Pancreas (tissue), 10 donors: ENCODE measurements around the gene PPFIBP2. TPM values are rescaled to one million over a fixed set of nuclear protein-coding genes. Genes with fewer than 3 reads are reported as not detected.

Experiments used
- ATAC-seq, 4 donors: fragments of 200-7000 bp; cut with Tn5 transposase; one replicate each; pipeline versions ENCODE4 v1.8.0 to v1.9.1; 2020; ENCODE audit warnings: mild to moderate bottlenecking in 4 of 4, moderate library complexity in 4 of 4
- DNase-seq, 6 donors: peaks; one replicate each; pipeline ENCODE4 v3.0.0-alpha.2; 2020
- FAIRE-seq: peaks from 2 replicates; lab custom pipeline; 2012; peaks lifted over from hg19 to GRCh38; lab: Jason Lieb, UNC
- H3K27ac ChIP-seq, 4 donors: fragments of 200-600 bp; sonication (generic); 1 replicate in 3 of 4; 2 replicates in 1 of 4; pipeline versions ENCODE4 v1.5.0 to v1.8.0; 2020
- H3K27me3 ChIP-seq, 4 donors: fragments of 200-600 bp; one replicate each; pipeline ENCODE4 v1.8.0; 2021
- H3K36me3 ChIP-seq, 3 donors: fragments of 200-600 bp; sonication (generic) in 1 of 3; one replicate each; pipeline versions ENCODE4 v1.5.0 to v1.8.0; 2020 to 2021
- H3K4me1 ChIP-seq, 3 donors: fragments of 200-600 bp; one replicate each; pipeline ENCODE4 v1.8.0; 2021
- H3K4me3 ChIP-seq, 4 donors: fragments of 200-600 bp; sonication (generic) in 2 of 4; one replicate each; pipeline versions ENCODE4 v1.5.0 to v1.8.0; 2020 to 2021
- H3K9me3 ChIP-seq, 4 donors: fragments of 200-600 bp; one replicate each; pipeline ENCODE4 v1.8.0; 2021
- WGBS, 2 donors: extraction: QIAGEN DNeasy Blood & Tissue Kit; methylation state at CpG; one replicate each; pipeline ENCODE4 v1.1.7; 2013; 5-methylcytosine and 5-hydroxymethylcytosine counted together
- intact Hi-C, 3 donors: fragments of 100-400 bp; cut with DNase I; formaldehyde crosslinking; loops; one replicate each; pipeline versions ENCODE4 v1.11.1 to v1.14.2; 2022
- polyA plus RNA-seq, 2 donors: library from polyadenylated mRNA; stranded (reverse); fragments of 200-250 nt; gene quantifications; one replicate each; pipeline ENCODE4 v1.2.3, GENCODE V29; 2013
- total RNA-seq, 6 donors: library from RNA; stranded (reverse); fragmentation: NEBNext Ultra II Directional in 4 of 6; extraction: Animal tissue kit (Norgen Biotek cat#: 25700) in 4 of 6; gene quantifications; one replicate each; pipeline versions ENCODE4 v1.2.1 to v1.2.4, GENCODE V29; 2021 to 2023
- TF ChIP-seq, protein P1 (sequence below), 4 donors: fragments of 200-600 bp; sonication (generic) in 3 of 4; IDR thresholded peaks; one replicate each; pipeline versions ENCODE4 v1.5.0 to v1.8.0; 2021; ENCODE audit warnings: antibody characterized with exemption in 4 of 4
- donor health status: healthy with polysubstance abuse.
- donor health status: DM: no; HTN: no; CAD: no; lungs with moderate emphysema.
- donor health status: DM: no; HTN: no; CAD: no.
- donor health status: control.
- donor health status: control.
- donor health status: Bipolar disorder and iron deficiency.
- donor health status: DM: yes; HTN: yes; CAD: no.
- donor health status: DM: no; HTN: no; CAD: no.
- donor health status: DM: no; HTN: no; CAD: no.
- donor health status: DM: yes; HTN: yes; CAD: no.

PPFIBP2 gene
- total and polyA plus RNA-seq, 8 donors, result 8.0 to 24.7 (median 11.4) TPM

GRCh38 chr11:7630002-7630401 is 116.2 kb downstream of the PPFIBP2 start:
- no peak for ATAC-seq
- H3K4me1 ChIP-seq, result no peaks in the 10 kb centered on the region
- no peak overlapping the region for H3K27ac ChIP-seq
- WGBS, 2 donors, result 88 to 93% methylated on average over 2 of the region's 2 CpGs
- no peak for FAIRE-seq
- H3K4me3 ChIP-seq, result no peak overlapping the region
- no peaks in the 10 kb centered on the region for H3K9me3 ChIP-seq
- TF ChIP-seq, protein P1, sequence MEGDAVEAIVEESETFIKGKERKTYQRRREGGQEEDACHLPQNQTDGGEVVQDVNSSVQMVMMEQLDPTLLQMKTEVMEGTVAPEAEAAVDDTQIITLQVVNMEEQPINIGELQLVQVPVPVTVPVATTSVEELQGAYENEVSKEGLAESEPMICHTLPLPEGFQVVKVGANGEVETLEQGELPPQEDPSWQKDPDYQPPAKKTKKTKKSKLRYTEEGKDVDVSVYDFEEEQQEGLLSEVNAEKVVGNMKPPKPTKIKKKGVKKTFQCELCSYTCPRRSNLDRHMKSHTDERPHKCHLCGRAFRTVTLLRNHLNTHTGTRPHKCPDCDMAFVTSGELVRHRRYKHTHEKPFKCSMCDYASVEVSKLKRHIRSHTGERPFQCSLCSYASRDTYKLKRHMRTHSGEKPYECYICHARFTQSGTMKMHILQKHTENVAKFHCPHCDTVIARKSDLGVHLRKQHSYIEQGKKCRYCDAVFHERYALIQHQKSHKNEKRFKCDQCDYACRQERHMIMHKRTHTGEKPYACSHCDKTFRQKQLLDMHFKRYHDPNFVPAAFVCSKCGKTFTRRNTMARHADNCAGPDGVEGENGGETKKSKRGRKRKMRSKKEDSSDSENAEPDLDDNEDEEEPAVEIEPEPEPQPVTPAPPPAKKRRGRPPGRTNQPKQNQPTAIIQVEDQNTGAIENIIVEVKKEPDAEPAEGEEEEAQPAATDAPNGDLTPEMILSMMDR (IDR thresholded peaks at IDR 0.05), result no peak
- H3K27me3 ChIP-seq, result no peaks in the 10 kb centered on the region
- intact Hi-C loops, result no loop called here
- peaks cover 0 to 55% (median 15%) of the 10 kb centered on the region in 3 donors for H3K36me3 ChIP-seq
- DNase-seq, result no peak

GRCh38 chr11:7632211-7632610 is 118.4 kb downstream of the PPFIBP2 start:
- H3K4me3 ChIP-seq, result no peak overlapping the region
- FAIRE-seq (no peak), ATAC-seq (no peak), DNase-seq (no peak)
- 93 to 97% methylated on average over 2 of the region's 2 CpGs for WGBS, 2 donors
- peaks cover 0 to 57% (median 20%) of the 10 kb centered on the region in 3 donors for H3K36me3 ChIP-seq
- intact Hi-C loops, result no loop called here
- no peak overlapping the region for H3K27ac ChIP-seq
- no peaks in the 10 kb centered on the region for H3K27me3 ChIP-seq
- H3K4me1 ChIP-seq, result no peaks in the 10 kb centered on the region
- TF ChIP-seq, protein P1 (IDR thresholded peaks at IDR 0.05), result no peak
- no peaks in the 10 kb centered on the region for H3K9me3 ChIP-seq

GRCh38 chr11:7635137-7635536 is 121.3 kb downstream of the PPFIBP2 start:
- no peak overlapping the region for H3K4me3 ChIP-seq
- H3K27me3 ChIP-seq, result no peaks in the 10 kb centered on the region
- H3K27ac ChIP-seq, result no peak overlapping the region
- intact Hi-C loops, result no loop called here
- no peak for FAIRE-seq
- no peak for ATAC-seq
- WGBS, 2 donors, result 64 to 69% methylated on average over 4 of the region's 4 CpGs
- H3K4me1 ChIP-seq, result peaks cover 0 to 4% (median 0%) of the 10 kb centered on the region in 3 donors
- H3K36me3 ChIP-seq, result peaks cover 0 to 50% (median 20%) of the 10 kb centered on the region in 3 donors
- DNase-seq, result no peak
- no peaks in the 10 kb centered on the region for H3K9me3 ChIP-seq
- TF ChIP-seq, protein P1 (IDR thresholded peaks at IDR 0.05), result no peak

GRCh38 chr11:7635708-7636107 is 121.9 kb downstream of the PPFIBP2 start:
- FAIRE-seq (no peak), DNase-seq (no peak), ATAC-seq (no peak)
- H3K27ac ChIP-seq, result no peak overlapping the region
- TF ChIP-seq, protein P1 (IDR thresholded peaks at IDR 0.05), result no peak
- 83% methylated on average over 4 of the region's 4 CpGs for WGBS, 2 donors
- intact Hi-C loops, result no loop called here
- H3K4me3 ChIP-seq, result no peak overlapping the region
- no peaks in the 10 kb centered on the region for H3K9me3 ChIP-seq
- H3K27me3 ChIP-seq, result no peaks in the 10 kb centered on the region
- peaks cover 0 to 55% (median 20%) of the 10 kb centered on the region in 3 donors for H3K36me3 ChIP-seq
- peaks cover 0 to 4% (median 0%) of the 10 kb centered on the region in 3 donors for H3K4me1 ChIP-seq

- Histone ChIP-seq H3K9me3 (no peaks in the 10 kb centered on the region), H3K36me3 (peaks cover 0 to 56% (median 19%) of the 10 kb centered on the region in 3 donors), H3K4me1 (peaks cover 0 to 4% (median 0%) of the 10 kb centered on the region in 3 donors), H3K4me3 (no peak overlapping the region), H3K27ac (no peak overlapping the region), H3K27me3 (no peaks in the 10 kb centered on the region)
- no peak for FAIRE-seq
- intact Hi-C loops, result no loop called here
- TF ChIP-seq, protein P1 (IDR thresholded peaks at IDR 0.05), result no peak
- WGBS, 2 donors, result 73 to 74% methylated on average over 6 of the region's 6 CpGs
- no peak for ATAC-seq
- DNase-seq, result no peak
Observed at GRCh38 chr11:7636350-7636749, 122.6 kb downstream of the PPFIBP2 start.
